DMS79 treated with DMSO at 0.1 percent for 48 hours (cell line): ENCODE results near the gene LRRC8D.
"Not testable (repeated sequence)": the region's sequence is repeated elsewhere in the genome, so short reads cannot be mapped to it uniquely, and the experiment has no call there.

Source experiments
- DNase-seq: peaks from one replicate; lab custom pipeline; 2025; lab: John Stamatoyannopoulos, UW

The LRRC8D gene

DNA sequence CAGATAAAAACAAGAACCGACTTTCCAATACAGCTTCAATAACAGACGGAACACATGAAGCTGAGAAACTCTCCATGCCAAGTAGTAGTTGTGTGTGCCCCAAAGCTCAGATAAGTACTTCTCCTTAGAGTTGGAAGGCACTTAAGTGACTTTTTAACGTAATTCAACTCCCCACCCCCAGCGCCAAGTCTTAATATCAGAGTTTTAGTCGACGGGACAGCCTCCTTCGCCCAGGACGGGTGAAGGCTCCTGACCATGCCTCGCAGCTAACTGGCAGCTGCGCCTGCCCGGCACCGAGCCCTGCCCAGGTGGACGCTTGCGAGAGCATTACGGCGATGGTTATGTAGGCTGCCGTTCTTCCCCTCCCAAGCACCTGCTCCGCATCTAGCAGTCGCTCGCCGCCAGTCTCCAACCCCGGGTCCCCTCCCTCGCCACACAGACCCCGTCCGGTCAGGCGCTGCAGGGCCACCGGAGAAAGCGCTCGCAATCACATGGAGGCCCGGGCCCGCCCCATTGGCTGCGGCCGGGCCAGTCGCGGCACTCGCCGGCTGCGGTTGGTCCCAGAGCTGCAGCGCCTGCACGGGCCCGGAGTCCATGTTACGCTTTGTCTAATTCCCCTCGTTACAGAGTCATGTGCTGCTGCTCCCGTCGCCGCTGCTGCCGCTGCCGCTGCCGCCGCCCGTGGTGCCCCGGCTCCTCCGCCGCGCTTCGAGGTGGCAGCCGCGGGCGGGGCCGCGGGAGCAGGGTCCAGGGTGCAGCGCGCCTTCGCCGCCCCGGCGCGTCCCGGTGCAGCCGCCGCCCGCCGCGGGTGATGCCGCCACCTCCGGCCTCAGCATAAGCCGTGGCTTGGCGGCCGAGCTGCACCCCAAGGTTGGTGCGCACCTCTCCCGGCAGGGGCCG is at the start of gene LRRC8D:
TSS of gene LRRC8D (plus strand) at position 611 of the 900 bp plus-strand sequence. CDS start 112,037 bp downstream, outside the sequence.
- DNase-seq, result peak; percentile 87

DNA sequence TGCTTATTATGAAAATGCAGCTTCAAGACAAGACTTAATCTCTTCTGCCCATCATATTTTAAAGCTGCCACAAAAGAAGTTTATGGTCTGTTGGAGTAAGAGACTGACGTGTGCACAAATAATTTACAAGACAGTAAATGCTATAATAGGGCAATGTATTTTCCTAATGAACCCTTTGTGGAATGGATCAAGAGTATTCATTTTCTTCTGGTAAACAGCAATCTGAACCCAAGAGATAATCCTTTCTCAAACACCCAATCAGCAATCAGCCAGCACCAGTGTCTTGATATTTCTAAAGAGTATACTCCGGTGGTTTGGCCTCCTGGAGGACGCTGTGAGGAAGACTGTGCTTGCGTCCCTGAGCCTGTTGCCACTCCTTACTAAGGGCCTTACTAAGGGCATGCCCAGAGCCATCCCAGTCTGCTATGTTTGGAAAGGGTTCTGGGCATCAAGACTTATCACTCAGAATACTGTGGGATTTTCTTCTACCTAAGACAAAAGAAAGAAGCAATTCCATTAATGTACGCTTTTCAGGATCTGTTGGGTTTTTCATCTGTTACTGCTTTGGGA is 48.8 kb upstream of the LRRC8D start:
- DNase-seq, result no peak

DNA sequence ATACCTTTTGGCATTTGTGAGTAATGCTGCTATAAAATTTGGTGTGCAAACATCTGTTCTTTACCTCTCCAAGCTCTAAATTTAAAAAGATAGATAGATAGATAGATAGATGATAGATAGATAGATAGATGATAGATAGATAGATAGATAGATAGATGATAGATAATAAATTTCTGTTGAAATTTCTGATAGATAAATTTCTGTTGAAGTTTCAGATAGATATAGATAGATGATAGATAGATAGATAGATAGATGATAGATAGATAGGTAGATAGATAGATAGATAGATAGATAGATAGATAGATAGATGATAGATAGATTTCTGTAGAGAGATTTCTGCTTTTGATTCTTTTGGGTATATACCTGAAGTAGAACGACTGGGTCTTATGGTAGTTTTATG is 44.7 kb upstream of the LRRC8D start:
- not testable (repeated sequence) for DNase-seq

DNA sequence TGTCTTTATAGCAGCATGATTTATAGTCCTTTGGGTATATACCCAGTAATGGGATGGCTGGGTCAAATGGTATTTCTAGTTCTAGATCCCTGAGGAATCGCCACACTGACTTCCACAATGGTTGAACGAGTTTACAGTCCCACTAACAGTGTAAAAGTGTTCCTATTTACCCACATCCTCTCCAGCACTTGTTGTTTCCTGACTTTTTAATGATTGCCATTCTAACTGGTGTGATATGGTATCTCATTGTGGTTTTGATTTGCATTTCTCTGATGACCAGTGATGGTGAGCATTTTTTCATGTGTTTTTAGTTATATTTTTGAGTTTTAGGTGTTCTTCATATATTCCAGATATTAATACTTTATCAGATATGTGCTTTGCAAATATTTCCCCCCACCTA is 43.6 kb upstream of the LRRC8D start:
- not testable (repeated sequence) for DNase-seq

DNA sequence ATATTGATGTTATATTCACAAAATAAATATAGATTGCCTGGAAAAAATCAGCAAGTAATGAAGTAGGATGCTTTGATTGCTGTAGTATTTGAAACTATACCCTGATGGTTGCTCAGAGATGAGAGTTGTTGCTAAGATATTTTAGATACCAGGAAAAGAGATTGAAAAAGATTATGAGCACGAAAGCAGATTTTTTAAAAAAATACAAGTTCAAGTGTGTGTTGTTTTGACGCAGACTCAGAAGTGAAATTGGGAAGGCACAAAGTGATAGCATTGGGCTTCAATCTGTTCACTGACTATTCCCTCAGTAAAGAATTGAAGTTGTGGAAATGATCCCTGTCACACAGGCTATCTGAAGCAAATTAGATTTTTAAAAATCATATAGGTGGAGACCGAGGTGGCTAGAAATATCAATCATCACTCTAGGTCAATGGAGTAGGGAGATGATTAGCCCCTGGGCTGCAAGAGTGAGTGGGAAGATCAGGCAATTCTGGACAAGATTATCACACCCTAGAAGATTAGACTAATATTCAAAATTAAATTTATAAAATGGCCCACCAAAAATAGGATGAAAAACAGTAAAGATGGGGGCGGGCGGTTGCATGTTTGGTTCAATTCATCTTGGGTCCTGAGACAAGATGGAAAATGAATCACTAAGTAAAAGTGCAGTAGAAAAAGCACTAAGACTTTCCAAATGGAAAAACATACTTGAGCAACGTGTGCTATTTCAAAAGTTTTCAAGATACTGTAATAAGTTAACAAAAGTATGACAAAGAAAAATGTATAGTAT is 41.5 kb upstream of the LRRC8D start:
- DNase-seq, result no peak

DNA sequence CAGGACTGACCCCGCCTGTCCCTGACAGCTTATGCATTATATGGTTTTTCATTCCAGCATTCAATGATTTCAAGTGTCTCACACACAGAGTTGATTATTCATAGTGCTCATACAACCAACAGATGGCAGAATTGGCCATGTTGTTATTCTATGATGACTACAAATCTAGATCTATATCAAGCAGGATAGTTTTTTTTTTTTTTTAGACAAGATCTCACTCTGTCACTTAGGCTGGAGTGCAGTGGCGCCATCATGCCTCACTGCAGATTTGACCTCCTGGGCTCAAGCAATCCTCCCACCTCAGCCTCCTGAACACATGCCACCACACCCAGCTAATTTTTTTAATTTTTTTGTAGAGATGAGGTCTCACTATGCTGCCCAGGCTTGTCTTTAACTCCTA is 40.1 kb upstream of the LRRC8D start:
- no peak for DNase-seq

DNA sequence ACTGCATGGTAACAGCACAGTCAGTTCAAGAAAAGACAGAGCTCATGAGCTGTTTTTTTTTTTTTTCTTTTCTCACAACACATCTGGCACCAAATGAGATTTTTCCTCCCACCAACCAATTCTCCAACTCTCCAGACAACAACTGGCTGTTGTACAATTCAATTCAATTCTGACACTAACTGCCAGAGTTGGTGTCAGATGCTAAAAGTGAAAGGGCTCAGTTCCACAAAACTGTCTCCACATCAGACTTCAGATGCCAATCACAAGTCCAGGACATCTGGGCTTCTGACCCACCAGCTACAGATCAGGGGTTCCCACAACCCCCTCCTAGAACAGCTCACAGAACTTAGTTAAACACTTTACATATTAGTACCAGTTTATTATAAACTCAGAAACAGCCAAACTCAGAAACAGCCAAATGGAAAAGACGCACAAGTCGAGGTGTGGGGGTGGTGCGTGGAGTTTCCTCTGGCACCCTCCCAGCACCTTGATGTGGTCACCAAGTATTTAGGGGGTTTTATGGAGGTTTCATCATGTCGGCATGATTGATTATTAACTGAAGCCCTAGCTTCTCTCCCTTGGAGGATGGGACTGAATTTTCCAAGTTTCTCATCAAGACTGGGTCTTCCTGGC is 39.2 kb upstream of the LRRC8D start:
- DNase-seq, result no peak

DNA sequence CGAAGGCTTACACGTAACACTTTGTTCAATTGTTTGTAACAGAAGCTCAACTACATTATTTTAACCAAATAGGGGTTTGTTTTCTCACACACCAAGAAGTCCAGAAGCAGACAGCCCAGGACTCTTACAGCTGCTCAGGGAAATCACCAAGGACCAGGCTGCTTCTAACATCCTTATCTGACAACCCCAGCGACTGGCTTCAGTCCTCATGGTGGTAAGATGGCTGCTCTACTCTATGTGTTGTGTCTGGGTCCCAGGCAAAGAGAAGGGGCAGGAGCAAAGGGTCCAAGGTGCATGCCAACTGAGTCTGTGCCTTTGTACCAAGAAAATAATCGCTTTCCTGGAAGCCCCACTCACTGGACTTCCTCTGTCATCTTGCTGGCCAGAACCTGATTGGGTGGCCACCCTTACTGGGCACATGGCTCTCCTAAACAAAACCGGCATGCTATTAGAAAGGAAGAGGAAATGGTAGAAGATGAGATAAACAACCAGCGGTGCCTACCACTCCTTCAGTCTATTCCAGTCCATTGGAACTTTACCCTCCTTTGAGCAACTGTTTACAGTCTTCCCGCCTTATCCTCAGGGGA is 34.1 kb upstream of the LRRC8D start:
- no peak for DNase-seq

DNA sequence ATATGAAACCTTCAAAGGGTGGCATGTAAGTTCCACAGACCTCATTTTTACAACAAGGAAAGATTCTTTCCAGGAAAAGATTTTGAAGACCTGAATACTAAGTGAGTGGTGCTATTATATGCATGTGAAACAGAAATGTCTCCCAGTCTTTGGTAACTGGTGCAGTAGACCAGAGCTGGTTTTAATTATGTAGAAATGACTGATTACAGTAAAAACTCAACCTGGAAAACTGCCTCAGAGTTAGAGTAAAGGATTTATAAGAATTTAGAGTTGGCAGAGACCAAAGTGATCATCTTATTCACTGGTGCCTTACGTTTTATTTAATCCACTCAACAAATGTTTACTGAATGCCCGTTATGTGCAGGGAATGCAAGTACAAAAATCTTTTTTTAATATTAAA is 30.2 kb upstream of the LRRC8D start:
- no peak for DNase-seq

DNA sequence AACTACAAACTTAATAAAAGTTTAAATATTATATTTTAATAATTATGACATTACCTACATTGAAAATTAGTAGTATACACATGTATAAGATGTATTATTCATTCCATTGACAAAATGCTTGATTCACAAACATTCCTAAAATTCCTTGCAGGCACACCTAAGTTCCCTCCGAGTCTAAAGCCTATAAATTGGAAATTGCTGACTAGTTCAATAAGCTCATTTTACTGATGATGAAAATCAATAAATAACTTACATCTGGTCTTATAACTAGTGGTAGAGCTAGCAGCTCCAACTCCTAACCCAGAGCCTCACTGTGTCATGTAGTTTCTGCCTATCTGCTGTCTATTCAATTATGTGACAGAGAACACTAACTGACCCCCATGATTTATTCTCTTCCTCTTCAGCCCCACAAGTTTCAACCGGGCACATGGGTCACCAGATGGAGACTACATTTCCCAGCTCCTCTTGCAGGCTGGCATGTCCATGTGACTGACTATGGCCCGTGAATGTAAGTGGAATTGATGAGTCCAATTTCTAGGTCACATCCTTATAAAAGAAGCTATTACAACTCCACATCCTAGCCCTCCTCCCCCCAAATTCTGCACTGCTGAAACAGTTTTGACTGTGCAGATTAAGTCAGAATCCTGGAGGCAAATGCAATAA is 29.6 kb upstream of the LRRC8D start:
- DNase-seq, result no peak

DNA sequence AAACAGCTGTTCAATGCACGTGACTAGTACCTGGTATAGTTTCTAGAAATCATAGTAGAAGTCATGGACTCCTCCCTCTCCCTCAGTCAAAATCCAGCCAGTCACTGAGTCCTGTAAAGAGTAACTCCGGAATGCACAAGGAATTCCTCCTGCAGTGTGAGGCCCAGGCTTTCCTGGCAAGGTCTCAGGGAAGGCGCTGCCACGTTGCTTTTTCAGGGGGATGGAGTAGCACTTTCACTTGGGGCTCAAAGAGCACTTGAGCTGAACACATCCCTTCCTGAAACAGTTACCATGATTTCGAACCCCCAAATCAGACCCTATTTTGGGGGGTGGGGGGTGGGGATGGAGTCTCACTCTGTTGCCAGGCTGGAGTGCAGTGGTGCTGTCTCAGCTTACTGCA is 26.4 kb upstream of the LRRC8D start:
- no peak for DNase-seq

DNA sequence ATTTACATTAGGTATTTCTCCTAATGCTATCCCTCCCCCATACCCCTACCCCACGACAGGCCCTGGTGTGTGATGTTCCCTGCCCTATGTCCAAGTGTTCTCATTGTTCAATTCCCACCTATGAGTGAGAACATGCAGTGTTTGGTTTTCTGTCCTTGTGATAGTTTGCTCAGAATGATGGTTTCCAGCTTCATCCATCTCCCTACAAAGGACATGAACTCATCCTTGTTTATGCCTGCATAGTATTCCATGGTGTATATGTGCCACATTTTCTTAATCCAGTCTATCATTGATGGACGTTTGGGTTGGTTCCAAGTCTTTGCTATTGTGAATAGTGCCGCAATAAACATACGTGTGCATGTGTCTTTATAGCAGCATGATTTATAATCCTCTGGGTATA is 25.3 kb upstream of the LRRC8D start:
- DNase-seq, result not testable (repeated sequence)

DNA sequence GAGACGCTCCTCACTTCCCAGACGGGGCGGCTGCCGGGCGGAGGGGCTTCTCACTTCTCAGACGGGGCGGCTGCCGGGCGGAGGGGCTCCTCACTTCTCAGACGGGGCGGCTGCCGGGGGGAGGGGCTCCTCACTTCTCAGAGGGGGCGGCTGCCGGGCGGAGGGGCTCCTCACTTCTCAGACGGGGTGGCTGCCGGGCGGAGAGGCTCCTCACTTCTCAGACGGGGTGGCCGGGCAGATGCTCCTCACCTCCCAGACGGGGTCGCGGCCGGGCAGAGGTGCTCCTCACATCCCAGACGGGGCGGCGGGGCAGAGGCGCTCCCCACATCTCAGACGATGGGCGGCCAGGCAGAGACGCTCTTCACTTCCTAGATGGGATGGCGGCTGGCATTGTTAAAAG is 23.0 kb upstream of the LRRC8D start:
- DNase-seq, result not testable (repeated sequence)

DNA sequence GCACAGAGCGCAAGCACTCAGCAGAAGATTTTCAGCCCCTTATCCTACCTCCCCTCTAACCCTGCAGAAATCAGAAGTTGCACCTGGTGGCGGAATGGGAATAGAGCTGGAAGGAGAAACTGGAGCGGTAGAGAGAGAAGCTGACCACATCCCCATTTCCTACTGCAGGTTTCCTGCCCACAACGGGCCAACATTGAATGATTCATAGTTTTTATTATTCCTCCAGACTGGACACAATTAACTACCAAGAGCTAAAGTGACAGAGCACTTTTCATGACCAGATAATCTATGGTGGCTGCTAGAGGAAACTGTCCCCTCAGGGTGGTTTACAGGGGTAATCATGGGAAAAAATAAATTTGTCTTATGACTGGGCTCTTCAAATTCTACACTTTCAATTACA is 21.3 kb upstream of the LRRC8D start:
- no peak for DNase-seq

DNA sequence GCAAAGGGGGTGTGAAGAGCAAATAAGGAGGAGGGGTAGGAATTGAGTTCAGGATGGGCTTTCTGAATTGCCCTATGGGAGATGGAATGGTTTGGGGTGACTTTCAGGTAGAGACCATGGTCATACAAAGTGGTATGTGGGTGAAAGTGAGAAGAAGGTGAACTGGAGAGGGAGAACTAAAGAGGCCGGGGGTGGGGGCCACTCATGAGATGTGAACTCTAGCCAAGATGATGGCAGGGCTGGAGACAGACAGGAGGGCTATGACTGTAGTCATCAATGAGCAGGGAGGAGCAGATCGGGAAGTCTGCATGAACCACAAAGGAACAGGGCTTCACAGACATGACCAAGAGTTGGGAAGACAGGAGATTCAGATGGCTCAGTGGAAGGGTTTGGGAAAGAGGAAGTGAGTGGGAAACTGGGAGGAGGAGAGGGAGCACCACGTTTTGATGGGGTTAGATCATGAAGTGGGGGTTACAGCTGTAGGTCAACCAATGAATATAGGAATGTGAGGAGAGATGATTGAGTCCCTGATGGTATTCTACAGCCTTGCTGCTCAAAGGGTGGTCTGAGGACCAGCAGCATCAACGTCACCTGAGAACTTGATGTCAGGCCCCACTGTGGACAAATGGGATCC is 20.7 kb upstream of the LRRC8D start:
- no peak for DNase-seq

DNA sequence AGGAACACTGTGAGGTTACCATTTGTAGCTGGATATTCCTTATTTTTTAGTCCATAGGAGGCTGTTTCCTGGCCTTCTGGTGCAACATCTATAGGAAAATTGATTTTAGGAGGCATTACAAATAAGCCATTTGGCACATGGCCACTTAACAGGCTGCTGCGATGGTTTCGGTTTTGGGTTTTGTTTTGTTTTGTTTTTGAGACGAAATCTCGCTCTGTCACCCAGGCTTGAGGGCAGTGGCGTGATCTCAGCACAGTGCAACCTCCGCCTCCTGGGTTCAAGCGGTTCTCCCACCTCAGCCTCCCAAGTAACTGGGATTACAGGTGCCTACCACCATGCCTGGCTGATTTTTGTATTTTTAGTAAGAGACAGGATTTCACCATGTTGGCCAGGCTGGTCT is 20.1 kb upstream of the LRRC8D start:
- DNase-seq, result no peak

DNA sequence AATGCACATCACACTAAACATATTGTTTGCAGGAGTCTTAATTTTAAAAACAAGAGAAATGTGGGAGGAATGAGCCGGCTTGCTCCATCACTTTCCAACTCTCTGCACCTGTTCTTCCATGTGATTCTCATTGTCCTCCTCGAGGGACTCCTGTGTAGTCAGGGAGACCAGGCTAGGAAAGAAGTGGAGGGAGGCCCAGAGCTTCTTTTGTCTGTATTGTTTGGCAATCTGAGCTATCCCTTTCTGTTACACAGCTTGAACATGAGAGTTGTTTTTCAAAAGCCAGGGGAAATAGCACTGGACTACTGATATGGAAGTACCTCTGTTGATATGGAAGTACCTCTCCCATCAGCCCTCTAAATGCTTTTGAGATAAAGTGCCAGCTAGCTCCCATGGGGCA is 18.8 kb upstream of the LRRC8D start:
- peak; percentile 25 for DNase-seq

DNA sequence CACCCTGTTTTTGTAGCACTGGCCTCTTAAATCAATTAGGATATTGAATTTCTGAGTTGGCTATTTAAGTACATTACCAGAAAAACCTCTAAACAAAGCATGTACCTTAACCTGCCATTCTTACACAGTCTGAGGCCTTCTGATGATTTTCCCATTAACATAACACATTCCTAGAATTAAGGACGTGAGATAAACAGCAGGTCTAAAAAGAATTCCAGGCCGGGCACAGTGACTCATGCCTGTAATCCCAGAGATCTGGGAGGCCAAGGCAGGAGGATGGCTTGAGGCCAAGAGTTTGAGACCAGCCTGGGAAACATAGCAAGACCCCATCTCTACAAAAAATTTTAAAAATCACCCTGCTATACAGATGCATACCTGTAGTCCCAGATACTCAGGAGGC is 18.0 kb upstream of the LRRC8D start:
- no peak for DNase-seq

DNA sequence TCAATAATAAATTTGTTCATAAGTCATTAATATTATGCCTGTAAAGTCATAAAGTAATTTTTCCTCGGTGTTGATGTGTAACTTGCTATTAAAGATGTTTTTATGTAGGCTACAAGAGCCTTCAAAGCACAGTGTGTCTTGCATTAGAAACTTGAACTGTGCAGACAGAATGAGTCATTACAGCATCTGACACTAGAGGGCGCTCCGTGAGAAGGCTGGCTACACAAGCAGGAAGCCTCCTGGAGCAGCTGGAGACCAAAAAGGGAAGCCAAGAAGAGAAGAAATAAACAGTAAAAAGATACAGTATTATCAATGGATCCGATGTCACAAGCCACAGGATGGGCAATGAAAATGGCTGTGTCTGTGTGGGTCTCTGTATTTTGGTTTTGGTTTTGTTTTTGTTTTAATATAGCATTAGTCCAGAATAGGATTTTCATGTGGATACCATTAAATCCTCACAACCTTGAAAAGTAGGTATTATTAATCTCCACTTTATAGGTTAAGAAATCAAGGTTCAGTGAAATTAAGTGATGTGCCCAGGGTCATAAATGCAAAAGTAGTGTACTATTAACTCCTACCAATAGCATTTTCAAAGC is 16.1 kb upstream of the LRRC8D start:
- peak; percentile 72 for DNase-seq

DNA sequence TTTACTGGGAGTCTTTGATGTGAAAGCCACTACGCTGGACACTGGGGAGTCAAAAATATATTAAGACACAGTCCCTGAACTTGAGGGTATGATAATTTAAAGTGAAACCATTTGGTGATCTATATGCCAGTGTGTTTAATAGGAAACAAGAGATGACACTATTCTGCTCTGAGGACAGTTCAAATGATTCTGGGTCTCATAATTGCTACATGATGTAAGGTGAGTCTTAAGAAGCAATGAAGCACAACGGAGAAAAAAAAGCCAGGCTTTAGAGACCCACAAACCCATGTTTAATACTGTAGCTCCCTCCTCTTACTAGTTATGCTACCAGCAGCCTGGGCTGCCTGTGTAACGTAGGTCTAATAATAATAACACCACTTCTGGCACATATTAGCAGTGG is 14.2 kb upstream of the LRRC8D start:
- DNase-seq, result no peak

DNA sequence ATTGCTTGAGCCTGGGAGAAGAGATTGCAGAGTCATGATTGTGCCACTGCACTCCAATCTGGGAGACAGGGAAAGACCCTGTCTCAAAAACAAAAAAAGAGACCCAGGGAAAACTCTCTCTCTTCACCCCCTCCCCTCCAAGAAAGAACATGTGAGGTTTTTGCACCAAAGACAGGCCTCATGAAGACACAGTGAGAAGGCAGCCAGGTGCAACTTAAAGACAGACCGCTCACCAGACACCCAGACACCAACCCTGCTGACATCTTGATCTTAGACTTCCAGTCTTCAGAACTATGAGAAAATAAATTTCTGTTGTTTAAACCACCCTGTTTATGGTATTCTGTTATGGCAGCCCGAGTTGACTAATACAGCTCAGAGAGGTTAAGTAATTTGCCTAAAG is 13.3 kb upstream of the LRRC8D start:
- no peak for DNase-seq
